Chondrocyte (in vitro differentiated cells): ENCODE measurements around the gene SOX15. TPM values are rescaled to one million over a fixed set of nuclear protein-coding genes. Genes with fewer than 3 reads are reported as not detected.
"Not testable (repeated sequence)": the region's sequence is repeated elsewhere in the genome, so short reads cannot be mapped to it uniquely, and the experiment has no call there.

Experiments used
- DNase-seq: peaks from one replicate; pipeline ENCODE4 v3.0.0; 2021; ENCODE audit warnings: mixed read lengths, low spot score
- H3K27ac Mint-ChIP-seq: one replicate; pipeline ENCODE4 v1.8.0; 2021; ENCODE audit warnings: mild to moderate bottlenecking, moderate library complexity, mixed read lengths; ENCODE audit not compliant: unreplicated experiment
- H3K27me3 Mint-ChIP-seq: 2 replicates; pipeline ENCODE4 v1.8.0; 2021; ENCODE audit warnings: low read depth, mixed read lengths
- H3K36me3 Mint-ChIP-seq: 2 replicates; pipeline ENCODE4 v1.8.0; 2021; ENCODE audit warnings: low read depth, mixed read lengths
- H3K4me1 Mint-ChIP-seq: 2 replicates; pipeline ENCODE4 v1.8.0; 2021; ENCODE audit warnings: low read depth, mild to moderate bottlenecking, mixed read lengths
- H3K4me3 Mint-ChIP-seq: one replicate; pipeline ENCODE4 v1.8.0; 2021; ENCODE audit warnings: mild to moderate bottlenecking, moderate library complexity, mixed read lengths; ENCODE audit not compliant: unreplicated experiment
- H3K9me3 Mint-ChIP-seq: 2 replicates; pipeline ENCODE4 v1.8.0; 2021; ENCODE audit warnings: low read depth, mixed read lengths
- CTCF ChIP-seq: fragments of 200-600 bp; sonication (generic); IDR thresholded peaks from 2 replicates; pipeline ENCODE4 v1.5.0; 2021; ENCODE audit warnings: antibody characterized with exemption, mild to moderate bottlenecking, moderate library complexity
- total RNA-seq: library from RNA; stranded (reverse); gene quantifications from 3 replicates; pipeline ENCODE4 v1.2.1, GENCODE V29; 2021

The SOX15 gene
- total RNA-seq, 1 donor from 2014 or later: 0.32 TPM

DNA sequence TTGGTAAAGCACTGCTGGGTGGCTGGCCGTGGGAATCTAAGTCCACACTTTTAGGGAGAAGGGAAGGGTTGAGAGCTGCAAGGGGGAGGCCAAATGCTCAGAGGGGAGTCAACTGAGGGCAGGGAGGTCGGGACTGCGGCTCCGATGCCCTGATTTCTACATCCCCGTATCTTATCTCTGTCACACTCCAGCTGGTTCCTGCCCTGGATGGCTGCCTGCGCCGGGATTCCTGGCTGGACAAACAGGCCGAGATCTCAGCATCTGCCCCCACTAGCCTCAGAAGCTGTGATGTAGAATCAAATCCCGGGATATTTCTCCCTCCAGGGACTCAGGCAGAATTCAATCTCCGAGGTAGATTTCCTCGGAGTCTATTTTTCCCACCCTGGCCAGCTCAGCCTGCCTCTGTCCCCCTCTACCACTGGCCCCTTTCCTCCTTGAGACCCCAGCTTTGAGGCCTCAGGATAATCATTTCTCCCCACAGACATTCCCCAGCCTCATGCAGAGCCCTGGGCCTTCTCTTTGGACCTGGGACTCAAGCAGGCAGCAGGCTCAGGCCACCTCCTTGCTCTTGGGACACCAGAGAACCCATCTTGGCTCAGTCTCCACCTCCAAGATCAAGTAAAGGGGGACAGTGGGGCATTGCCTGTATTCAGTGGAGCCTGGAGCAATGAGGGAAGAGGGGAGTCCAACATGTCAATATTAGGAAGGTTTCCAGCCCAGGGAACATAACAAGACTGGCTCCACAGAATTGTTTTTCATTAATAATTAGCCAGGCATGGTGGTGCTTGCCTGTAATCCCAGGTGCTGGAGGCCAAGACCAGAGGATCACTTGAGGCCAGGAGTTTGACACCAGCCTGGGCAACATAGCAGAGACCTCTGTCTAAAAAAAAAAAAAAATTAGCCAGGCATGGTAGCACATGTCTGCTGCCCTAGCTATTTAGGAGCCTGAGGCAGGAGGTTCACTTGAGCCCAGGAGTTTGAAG, 41.8 kb upstream of the SOX15 start:
- H3K9me3 Mint-ChIP-seq: no peaks in the 10 kb centered on the region
- H3K4me3 Mint-ChIP-seq: no peak overlapping the region
- DNase-seq: no peak
- H3K36me3 Mint-ChIP-seq: no peaks in the 10 kb centered on the region
- peaks cover 8% of the 10 kb centered on the region for H3K4me1 Mint-ChIP-seq
- H3K27ac Mint-ChIP-seq: no peak overlapping the region
- H3K27me3 Mint-ChIP-seq: no peaks in the 10 kb centered on the region
- no peak for TF ChIP-seq CTCF

- no peak for DNase-seq
- no peak for TF ChIP-seq CTCF
- H3K27me3 Mint-ChIP-seq: no peaks in the 10 kb centered on the region
- H3K4me1 Mint-ChIP-seq: peaks cover 14% of the 10 kb centered on the region
- no peaks in the 10 kb centered on the region for H3K9me3 Mint-ChIP-seq
- H3K4me3 Mint-ChIP-seq: no peak within 1 kb of the TSS
- no peak within 1 kb of the TSS for H3K27ac Mint-ChIP-seq
- H3K36me3 Mint-ChIP-seq: peaks cover 2% of the 10 kb centered on the region
Measured at GRCh38 chr17:7629939-7630571, 40.2 kb upstream of the SOX15 start, which contains the start of gene SHBG. Gene SHBG (plus strand): TSS chr17:7630135. CDS start chr17:7630173, 38 bp downstream.

DNA sequence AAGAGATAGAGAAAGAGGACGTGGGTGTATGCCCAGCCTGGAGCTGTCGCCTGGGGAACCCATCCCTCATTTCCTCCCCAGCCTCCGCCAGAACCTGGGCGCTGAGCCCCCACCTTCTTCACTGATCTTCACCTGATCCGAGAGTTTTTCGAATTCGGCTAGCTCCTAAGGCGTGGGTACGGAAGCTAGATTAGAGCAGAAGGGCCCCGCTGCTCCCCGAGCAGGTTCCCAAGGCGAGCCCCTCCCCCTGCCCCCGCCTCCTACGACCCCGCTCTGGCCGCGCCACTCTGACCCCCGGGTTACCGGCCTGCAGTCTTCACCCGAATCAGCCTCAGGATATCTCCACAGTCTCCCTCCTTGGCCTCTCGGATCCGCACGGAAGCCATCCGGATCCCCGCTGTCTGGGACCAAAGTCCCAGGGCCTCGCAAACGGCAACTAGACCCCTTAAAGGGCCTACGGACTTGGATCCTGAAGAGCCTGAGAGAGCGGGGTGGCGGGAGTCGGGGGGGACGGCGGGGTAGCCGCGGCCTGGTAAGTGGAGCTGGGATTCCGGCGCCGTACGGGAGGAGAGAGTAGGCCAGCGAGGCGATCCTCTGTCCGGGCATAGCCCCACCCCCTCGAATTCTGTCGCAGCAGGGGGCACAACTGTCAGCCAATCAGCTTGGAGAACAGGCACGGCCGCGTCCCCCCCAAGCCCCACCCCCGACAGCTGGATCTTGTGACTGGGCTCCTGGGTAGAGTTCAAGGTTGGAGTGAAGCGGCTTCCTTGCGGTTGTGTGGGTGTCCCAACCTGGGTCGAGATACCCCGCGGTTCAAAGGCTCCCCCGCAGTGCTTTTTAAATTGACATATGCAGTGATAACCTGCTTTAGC, 37.6 kb upstream of the SOX15 start, which contains the start of gene SAT2:
SAT2 (minus strand) TSS at position 572 of the 872 bp plus-strand sequence; CDS start at position 386, 186 bp downstream.
- H3K27me3 Mint-ChIP-seq: no peaks in the 10 kb centered on the region
- H3K9me3 Mint-ChIP-seq: no peaks in the 10 kb centered on the region
- peak within 1 kb of the TSS; percentile 89 for H3K4me3 Mint-ChIP-seq
- H3K27ac Mint-ChIP-seq: peak within 1 kb of the TSS; percentile 93
- no peak for TF ChIP-seq CTCF
- peaks cover 2% of the 10 kb centered on the region for H3K36me3 Mint-ChIP-seq
- peak; percentile 97 for DNase-seq
- H3K4me1 Mint-ChIP-seq: peaks cover 14% of the 10 kb centered on the region

GRCh38 chr17:7626956-7627249, 37.0 kb upstream of the SOX15 start:
- peak overlapping the region; percentile 93 for H3K27ac Mint-ChIP-seq
- DNase-seq: no peak
- no peaks in the 10 kb centered on the region for H3K27me3 Mint-ChIP-seq
- TF ChIP-seq CTCF: no peak
- H3K9me3 Mint-ChIP-seq: no peaks in the 10 kb centered on the region
- peak overlapping the region; percentile 89 for H3K4me3 Mint-ChIP-seq
- peaks cover 14% of the 10 kb centered on the region for H3K4me1 Mint-ChIP-seq
- peaks cover 2% of the 10 kb centered on the region for H3K36me3 Mint-ChIP-seq

DNA sequence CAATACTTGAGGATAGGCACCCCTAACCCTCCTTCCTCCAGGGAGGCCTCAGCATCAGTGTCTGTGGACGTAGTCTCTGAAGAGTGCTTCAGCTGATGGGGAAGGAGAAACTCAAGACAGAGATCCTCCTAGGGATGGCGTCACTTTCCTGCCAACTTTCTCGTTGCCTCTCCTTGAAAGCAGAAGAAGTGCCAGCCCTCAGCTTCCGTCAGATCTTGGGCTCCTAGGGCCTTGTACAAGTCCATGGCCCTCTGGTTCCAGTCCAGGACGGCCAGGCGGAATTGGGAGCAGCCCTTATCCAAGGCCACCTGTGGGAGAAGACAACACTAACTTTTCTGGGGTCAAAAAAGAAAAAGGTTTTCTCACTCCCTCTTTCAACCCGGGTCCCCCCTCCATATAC, 36.4 kb upstream of the SOX15 start:
- H3K4me1 Mint-ChIP-seq: peaks cover 14% of the 10 kb centered on the region
- peak overlapping the region; percentile 89 for H3K4me3 Mint-ChIP-seq
- DNase-seq: no peak
- H3K27me3 Mint-ChIP-seq: no peaks in the 10 kb centered on the region
- H3K9me3 Mint-ChIP-seq: no peaks in the 10 kb centered on the region
- no peak overlapping the region for H3K27ac Mint-ChIP-seq
- peaks cover 2% of the 10 kb centered on the region for H3K36me3 Mint-ChIP-seq
- TF ChIP-seq CTCF: no peak

DNA sequence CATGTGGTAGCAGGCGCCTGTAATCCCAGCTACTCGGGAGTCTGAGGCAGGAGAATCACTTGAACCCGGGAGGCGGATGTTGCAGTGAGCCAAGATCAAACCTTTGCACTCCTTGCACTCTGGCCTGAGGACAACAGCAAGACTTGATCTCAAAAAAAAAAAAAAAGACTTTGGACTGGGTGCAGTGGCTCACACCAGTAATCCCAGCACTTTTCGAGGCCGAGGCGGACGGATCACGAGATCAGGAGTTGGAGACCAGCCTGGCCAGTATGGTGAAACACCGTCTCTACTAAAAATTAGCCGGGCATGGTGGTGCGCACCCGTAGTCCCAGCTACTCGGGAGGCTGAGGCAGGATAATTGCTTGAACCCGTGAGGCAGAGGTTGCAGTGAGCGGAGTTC, 35.9 kb upstream of the SOX15 start:
- not testable (repeated sequence) for H3K27ac Mint-ChIP-seq, H3K9me3 Mint-ChIP-seq, H3K36me3 Mint-ChIP-seq, H3K27me3 Mint-ChIP-seq, DNase-seq
- Mint-ChIP-seq H3K4me1 (peaks cover 14% of the 10 kb centered on the region), H3K4me3 (peak overlapping the region; percentile 16)
